Astrocyte (in vitro differentiated cells and primary cell): ENCODE measurements around the gene EXOC6B.

Experiments
- EZH2 ChIP-seq: IDR thresholded peaks from 2 replicates; pipeline ENCODE4 v1.6.1; 2012; ENCODE audit warnings: mild to moderate bottlenecking, low read length, inconsistent platforms; ENCODE audit not compliant: insufficient read depth
- TF ChIP-seq, protein P1 (sequence below): IDR thresholded peaks from 2 replicates; pipeline ENCODE4 v1.5.1; 2011; ENCODE audit warnings: low read depth, mild to moderate bottlenecking, inconsistent platforms, low read length, moderate library complexity; ENCODE audit not compliant: insufficient read depth

DNA sequence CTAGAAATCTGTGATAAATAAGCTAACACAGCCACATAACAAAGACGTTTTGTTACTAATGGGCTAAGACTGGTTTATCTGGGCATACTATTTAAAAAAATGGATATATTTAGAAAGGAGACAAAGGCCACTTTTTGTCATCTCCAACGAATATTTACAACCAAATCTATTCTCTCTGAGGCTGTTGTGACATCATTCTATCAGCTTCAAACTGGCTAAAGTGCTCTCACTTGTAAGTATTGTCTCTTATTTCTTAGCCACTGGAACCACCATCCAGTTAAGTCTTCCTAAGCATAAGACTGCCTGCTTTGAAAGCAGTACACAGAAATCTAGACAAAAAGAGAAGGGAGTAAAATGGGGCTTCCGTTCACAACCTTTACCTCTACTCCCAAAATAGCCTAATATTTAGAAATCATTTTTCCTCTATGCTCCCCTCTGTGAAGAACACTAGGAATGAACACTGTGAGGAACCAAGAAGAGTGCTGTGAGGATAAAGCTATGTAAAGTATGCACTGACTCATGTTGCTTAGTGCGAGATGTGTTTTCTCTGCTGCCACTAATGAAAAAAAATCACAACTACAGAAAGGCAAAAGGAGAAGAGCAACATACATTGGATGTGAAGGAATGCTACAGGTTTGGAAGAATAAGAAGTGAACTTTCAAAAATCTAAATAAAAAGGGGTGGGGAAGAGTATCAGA is 264.1 kb downstream of the EXOC6B start:
- TF ChIP-seq, protein P1, sequence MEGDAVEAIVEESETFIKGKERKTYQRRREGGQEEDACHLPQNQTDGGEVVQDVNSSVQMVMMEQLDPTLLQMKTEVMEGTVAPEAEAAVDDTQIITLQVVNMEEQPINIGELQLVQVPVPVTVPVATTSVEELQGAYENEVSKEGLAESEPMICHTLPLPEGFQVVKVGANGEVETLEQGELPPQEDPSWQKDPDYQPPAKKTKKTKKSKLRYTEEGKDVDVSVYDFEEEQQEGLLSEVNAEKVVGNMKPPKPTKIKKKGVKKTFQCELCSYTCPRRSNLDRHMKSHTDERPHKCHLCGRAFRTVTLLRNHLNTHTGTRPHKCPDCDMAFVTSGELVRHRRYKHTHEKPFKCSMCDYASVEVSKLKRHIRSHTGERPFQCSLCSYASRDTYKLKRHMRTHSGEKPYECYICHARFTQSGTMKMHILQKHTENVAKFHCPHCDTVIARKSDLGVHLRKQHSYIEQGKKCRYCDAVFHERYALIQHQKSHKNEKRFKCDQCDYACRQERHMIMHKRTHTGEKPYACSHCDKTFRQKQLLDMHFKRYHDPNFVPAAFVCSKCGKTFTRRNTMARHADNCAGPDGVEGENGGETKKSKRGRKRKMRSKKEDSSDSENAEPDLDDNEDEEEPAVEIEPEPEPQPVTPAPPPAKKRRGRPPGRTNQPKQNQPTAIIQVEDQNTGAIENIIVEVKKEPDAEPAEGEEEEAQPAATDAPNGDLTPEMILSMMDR = no peak
- TF ChIP-seq EZH2 = no peak
